GM18909 (cell line): ENCODE measurements around the gene RFX3.

Experiments
- ATAC-seq: cut with Tn5 transposase; IDR thresholded peaks from one replicate; pipeline ENCODE4 v1.9.1; 2021; ENCODE audit warnings: mild to moderate bottlenecking; ENCODE audit not compliant: unreplicated experiment, poor library complexity

The RFX3 gene

GRCh38 chr9:3296536-3296935, 229.3 kb downstream of the RFX3 start:
- no peak for ATAC-seq

DNA sequence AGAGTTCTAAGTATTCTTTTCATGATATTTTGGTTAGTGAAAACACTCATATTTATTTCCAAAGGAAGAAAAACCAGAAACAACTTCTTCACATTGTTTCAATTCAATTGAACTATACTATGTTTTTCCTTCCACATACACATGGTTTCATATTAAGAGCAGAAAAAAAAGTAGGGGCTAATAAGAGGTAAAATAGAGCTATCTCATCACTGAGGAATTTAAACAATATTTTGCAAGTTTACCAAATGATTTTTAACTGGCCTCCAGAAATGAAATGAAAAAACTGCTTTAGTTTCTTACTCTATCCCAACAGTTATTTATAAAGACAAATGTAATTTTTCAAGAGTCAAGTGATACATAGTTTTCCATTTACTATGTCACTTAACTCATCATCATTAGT, 233.5 kb downstream of the RFX3 start:
- no peak for ATAC-seq

DNA sequence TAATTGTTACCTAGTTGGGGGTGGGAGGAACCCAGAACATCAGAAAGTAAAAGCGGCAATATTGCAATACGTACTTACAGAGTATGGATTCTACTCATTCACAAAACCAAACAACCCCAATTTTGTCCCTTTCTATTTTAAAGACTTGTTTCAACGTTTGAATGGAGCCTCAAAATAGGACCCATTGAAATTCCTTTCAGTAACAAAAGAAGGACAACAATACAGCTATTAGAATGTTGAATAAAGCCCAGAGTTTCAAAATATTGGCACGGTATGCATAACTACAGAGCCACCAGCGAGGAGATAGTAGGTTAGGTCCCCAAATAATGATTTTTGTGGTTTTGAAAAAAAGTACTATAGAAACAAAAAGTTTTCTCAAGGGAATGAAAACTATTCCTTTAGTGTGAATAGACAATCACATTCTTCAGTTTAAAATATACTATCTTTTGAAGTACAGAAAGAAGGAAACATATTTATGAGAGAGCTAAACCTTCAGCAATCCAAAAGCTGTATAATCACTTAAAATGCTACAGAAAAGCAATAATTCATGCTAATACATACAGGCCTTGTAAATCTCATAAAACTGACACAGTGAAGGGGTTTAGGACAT, 235.5 kb downstream of the RFX3 start:
- ATAC-seq: no peak

GRCh38 chr9:3288686-3289085, 237.1 kb downstream of the RFX3 start:
- ATAC-seq: no peak

- no peak for ATAC-seq
These were observed 240.2 kb downstream of the RFX3 start for GRCh38 chr9:3285365-3286161.

- ATAC-seq: no peak
These were observed 243.4 kb downstream of the RFX3 start for GRCh38 chr9:3282365-3282764.

GRCh38 chr9:3281399-3281798, 244.4 kb downstream of the RFX3 start:
- peak; percentile 78 for ATAC-seq

- peak; percentile 74 for ATAC-seq
These were observed 248.6 kb downstream of the RFX3 start for GRCh38 chr9:3277200-3277599.

- no peak for ATAC-seq
These were observed 254.2 kb downstream of the RFX3 start for GRCh38 chr9:3271581-3271980.

- no peak for ATAC-seq
These were observed 254.6 kb downstream of the RFX3 start for GRCh38 chr9:3271157-3271556.

- no peak for ATAC-seq
These were observed 257.6 kb downstream of the RFX3 start for GRCh38 chr9:3268223-3268622.

- no peak for ATAC-seq
These were observed 262.1 kb downstream of the RFX3 start for GRCh38 chr9:3263698-3264097.

DNA sequence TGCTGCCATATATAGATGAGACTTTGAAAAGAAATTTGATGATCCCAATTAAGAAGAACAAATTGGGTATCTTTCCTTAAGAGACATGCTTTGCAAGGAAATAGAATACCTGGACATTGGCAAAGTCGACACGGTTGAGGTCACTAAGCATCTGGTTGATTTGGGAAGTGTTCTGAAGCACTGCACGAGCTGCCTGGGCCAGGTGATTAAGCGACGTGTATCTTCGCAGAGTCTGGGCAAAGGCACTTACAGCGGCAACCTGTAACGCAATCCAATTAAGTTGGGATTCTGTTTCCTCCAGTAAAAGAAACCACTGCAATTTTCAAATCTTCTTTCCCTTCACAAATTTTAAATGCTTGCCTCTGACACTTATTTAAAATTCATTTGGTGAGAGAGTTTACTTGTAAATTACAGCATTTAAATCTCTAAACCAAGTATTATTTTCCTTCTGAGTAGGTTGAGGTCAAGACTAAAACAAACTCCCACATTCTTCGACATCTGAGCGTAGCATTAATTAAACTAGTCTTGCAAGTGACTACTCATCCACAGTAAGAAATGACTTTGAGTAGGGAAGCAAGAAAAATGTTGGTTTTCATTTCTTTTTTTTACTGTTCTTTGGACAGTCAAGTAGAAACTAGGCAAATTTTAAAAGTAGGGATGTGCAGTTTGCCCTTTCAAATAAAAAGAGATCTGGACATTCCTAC, 262.8 kb downstream of the RFX3 start:
- no peak for ATAC-seq

DNA sequence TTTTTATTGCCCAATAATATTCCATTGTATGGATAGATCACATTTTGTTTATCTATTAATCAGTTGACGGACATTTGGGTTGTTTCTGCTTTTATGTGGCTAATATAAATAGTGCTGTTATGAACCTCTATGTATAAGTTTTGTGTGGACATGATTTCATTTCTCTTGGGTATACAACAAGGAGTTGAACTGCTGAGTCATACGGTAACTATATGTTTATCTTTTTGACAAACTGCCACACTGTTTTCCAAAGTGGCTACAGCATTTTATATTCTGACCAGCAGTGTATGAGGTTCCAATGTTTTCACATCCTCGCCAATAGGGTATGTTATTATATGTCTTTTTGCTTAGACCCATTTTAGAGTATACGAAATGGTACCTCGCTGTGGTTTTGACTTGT, 264.3 kb downstream of the RFX3 start:
- ATAC-seq: no peak

DNA sequence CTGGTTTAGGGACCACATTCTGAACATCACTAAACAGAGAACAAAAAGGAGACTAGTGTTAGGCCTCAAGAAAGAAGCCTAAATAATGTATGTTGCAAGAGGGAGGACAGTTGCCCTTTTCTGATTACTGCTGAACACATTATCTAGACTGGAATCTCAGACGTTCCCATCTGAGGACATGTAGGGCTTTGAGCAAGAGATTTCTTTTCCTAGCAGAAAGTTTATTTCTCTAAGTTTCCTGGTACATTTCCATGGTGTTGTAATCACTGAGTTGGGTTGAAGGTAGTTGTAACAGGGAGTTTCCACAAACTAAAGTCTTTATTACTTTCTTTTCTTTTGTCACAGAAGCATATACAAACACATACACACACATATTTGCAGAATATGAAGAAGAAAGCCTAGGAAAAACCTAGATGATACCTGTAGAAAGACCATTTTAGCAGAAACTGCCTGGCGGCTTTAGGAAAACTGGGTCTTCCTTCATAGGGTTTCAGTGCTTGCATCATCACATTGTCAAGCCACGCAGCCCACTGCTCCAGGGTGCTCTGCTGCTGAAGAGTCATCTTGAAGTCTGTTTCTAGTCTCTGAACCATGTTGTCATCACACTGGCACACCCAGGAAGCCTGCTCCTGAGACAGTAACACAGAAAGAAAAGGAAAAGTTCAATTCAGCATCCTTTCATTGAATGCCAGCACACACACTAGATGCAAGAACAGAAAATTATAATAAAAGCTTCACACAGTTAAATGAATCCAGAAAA, 269.1 kb downstream of the RFX3 start:
- ATAC-seq: no peak

- no peak for ATAC-seq
These were observed 274.5 kb downstream of the RFX3 start for GRCh38 chr9:3251309-3251708.

DNA sequence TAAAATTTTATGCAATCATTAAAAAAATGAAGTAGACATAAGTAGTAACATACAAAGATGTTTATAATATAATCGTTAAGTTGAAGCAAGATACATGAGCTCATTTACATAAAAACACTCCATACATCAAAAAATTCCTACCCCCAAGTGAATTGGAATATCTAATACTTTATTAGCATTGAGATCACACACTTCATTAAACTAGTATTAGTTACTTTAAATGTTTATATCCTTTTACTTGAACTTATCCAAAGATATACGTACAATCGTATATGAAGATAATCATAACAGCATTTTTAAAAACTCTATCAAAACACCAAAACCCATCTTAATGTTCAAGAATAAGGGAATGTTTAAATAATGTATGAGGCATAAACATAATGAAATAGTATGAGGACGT, 275.1 kb downstream of the RFX3 start:
- no peak for ATAC-seq

DNA sequence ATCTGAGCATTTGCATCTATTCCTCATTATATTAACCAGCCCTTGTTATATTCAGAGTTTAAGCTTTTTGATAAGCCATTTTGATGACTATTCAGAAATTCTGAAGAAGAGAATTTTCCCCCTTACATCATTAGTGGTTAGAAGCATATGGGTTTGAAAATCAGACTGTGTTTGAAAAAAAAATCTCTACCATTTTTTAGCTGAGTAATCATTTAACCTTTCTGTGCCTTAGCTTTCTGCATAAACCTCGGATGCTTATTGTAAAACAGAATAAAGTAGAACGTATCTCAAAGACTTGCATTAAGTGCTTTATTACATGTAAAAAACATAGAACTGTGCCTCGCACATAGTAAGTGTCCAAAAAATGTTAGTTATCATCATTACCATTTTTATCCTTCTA, 278.6 kb downstream of the RFX3 start:
- ATAC-seq: no peak

- ATAC-seq: no peak
These were observed 279.6 kb downstream of the RFX3 start for GRCh38 chr9:3246241-3246640.

DNA sequence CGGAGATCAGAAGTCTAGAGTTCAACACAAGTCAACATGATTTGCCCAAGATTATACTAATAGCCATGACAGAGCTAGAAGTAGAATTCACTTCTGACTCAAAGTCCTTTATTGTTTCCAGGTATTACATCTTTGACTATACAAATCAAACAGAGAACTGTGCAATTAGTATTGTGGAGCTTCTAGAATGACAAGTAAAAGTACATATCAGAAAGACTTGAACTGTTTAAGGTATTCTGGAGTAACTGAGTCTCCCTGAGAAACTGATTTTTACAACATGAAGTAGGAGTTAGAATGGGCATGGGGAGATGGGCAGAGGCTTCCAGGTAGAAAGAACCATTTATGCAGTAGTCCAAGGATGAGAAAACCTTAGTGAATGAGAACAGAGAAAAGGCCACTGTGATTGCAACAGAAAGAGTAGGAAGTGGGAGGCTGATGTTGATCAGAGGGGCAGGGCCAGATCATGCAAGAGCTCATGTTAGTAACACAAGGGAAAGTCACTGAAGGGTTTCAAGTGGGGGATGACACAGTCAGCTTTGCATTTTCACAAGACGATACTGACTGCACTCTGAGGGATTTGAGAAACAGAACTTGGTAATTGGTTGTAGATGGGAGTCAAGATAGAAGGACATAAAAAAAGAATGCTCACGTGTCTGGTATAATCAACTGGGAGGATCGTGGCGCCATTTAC, 280.7 kb downstream of the RFX3 start:
- ATAC-seq: peak; percentile 76
